OCI-M1 (cell line): ENCODE measurements around the gene ATAD3A.
"Not testable (repeated sequence)": the region's sequence is repeated elsewhere in the genome, so short reads cannot be mapped to it uniquely, and the experiment has no call there.

ENCODE experiments used
- DNase-seq: peaks from one replicate; lab custom pipeline; 2025; lab: John Stamatoyannopoulos, UW

The ATAD3A gene

DNA sequence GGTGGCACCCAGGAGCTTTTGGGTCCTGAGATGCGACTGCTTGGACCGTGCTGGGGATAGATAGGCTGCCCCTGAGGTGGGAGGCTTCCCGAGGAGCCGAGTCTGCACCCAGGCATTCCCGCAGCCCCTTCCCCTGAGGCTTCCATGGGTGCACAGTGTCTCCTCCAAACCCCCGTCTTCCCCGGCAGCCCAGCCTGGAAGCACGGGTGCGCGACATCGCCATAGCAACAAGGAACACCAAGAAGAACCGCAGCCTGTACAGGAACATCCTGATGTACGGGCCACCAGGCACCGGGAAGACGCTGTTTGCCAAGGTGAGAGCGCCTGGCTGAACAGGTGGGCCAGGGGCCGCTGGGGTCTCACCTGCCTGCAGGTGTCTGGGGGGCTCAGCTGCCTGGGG is 11.7 kb downstream of the ATAD3A start:
- DNase-seq: not testable (repeated sequence)

- not testable (repeated sequence) for DNase-seq
These were observed 12.9 kb downstream of the ATAD3A start for GRCh38 chr1:1524750-1525383.

DNA sequence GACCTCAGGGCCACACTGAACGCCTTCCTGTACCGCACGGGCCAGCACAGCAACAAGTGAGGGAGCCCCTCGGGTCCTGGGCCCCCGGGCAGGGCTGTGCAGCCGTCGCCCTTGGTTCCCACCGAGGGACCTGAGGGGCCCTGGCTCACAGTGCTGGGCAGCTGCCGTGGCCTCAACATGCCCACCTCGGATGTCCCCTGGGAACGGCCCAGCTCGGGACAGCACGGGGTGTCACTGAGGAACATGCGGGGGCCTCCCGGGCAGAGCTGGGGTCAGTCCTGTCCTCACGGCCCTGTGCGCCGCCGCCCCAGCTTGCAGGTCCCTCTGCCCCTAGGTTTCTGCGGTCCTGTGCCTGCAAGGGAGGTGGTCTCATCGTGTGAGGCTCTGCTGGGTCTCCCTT is 14.5 kb downstream of the ATAD3A start:
- not testable (repeated sequence) for DNase-seq

DNA sequence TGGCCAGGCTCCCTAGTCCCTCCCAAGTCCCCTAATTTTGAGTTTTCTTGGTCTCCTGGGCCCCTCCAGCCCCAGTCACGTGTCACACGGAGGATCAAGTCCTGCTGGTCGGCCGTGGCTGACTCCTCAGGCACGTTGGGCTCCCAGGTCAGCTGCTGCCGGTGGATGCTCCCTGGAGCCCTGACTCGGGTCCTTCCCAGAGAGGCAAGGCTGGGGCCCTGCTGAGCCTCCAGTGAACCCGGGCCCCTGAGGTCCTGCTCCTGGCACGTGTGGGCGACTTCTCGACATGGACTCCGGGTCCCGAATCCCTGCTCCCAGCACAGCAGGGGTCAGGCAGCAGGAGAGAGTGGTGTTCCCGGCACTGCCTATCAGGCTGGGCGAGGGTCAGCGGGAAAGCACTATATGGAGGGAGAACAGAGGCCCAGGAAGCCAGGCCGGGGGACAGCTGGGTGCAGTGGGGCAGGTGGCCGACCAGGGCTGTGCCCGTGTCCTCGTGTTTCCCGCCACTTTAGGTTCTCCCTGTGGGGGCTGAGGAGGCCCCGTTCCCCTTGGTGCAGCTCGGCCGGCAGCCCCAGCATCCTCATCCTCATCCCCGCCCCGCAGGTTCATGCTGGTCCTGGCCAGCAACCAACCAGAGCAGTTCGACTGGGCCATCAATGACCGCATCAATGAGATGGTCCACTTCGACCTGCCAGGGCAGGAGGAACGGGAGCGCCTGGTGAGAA is 15.3 kb downstream of the ATAD3A start:
- no peak for DNase-seq

GRCh38 chr1:1528301-1529267 is 16.6 kb downstream of the ATAD3A start:
- DNase-seq: no peak

DNA sequence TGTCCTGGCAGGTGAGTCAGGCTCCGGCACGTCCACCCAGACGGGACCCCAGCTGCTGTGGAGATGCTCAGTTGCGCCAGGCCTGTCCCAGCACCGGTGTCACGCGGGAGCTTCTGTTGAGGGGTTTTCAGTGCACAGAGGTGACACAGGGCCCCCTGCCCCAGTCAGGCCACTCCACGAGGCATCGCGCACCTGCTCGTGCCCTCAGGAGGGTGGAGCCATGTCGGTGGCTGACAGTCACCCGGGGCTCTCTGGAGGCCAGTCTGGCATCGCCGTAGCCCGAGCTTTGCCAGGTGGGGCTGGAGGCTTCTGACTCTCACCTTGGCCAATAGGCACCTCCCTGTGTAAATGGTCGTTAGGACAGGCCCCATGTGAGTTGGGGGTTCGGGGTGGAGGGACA is 17.4 kb downstream of the ATAD3A start:
- no peak for DNase-seq

DNA sequence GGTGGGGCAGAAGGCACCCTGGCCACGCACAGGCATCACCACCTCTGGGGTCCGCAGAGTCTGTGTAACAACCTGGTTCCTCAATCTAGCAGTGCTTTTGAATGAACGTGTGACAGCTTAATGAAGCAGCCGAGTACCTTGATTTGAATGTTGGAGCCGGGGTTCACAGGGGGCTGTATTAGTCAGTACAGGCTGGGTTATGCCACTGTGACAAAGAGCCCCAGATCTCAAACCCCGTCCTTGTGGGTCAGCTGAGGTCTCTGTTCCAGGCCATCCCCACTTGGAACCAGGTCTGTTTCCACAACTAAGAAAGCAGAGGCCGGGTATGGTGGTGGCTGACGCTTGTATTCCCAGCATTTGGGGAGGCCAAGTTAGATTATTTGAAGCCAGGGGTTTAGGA is 18.0 kb downstream of the ATAD3A start:
- no peak for DNase-seq

DNA sequence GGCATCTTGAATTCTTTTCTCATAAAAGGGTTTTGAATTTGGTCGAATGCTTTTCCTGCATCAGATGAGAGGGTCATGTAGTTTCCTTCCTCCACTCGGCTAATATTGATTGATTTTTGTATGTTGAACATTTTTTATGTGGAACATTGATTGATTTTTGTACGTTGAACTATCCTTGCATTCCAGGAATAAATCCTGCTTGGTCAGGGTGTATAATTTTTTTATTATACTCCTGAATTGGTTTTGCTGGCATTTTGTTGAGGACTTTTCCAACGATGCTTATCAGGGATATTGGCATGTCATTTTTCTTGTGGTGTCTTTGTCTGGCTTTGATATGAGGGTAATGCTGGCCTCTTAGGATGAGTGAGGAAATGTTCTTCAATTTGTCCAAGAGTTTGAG is 20.0 kb downstream of the ATAD3A start:
- no peak for DNase-seq

- not testable (repeated sequence) for DNase-seq
These were observed 21.4 kb downstream of the ATAD3A start for GRCh38 chr1:1533176-1533893.

DNA sequence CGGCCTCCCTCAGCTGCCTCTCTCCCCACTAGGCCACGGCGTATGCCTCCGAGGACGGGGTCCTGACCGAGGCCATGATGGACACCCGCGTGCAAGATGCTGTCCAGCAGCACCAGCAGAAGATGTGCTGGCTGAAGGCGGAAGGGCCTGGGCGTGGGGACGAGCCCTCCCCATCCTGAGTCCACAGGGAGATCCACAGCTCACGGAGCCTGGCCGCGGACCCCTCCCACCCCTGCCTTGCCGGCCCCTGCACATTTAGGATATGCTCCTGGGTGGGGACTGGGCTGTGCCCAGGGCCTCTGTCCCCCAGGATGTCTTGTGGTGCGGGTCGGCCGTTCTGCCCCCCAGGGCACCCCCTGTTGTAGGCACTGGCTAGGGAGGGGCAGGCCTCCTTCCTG is 21.9 kb downstream of the ATAD3A start:
- not testable (repeated sequence) for DNase-seq

- no peak for DNase-seq
These were observed 22.6 kb downstream of the ATAD3A start for GRCh38 chr1:1534401-1535154.

GRCh38 chr1:1535201-1536018 is 23.4 kb downstream of the ATAD3A start:
- DNase-seq: no peak

- DNase-seq: no peak
These were observed 24.3 kb downstream of the ATAD3A start for GRCh38 chr1:1536019-1536937.

DNA sequence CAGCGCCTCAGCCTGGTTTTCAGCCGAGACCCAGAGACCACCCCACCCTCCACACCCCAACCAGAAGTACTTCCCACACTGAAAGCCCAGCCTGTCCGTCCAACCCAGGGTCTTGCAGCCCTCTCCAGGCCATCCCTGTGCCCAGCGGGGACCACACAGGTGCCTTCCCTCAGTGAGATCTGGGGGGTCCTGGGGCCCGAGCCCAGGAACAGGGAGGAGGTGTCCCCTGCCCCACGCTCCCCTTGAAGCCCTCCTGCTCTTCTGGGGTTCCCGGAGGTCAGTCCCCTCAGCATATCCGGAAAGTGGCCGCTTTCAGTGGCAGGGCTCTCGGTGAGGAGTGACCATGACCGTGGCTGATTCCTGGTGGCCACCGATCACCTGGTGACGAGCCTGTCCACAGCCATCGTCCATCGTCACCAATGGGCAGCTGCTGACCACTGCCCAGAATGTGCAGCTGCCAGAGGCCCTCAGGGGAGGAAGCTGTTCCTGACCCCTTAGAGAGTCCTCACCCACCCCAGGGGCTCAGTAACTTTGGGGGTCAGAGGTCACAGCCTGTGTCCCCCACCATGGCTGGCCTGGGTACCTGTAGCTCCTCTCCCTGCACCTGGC is 25.1 kb downstream of the ATAD3A start:
- no peak for DNase-seq

DNA sequence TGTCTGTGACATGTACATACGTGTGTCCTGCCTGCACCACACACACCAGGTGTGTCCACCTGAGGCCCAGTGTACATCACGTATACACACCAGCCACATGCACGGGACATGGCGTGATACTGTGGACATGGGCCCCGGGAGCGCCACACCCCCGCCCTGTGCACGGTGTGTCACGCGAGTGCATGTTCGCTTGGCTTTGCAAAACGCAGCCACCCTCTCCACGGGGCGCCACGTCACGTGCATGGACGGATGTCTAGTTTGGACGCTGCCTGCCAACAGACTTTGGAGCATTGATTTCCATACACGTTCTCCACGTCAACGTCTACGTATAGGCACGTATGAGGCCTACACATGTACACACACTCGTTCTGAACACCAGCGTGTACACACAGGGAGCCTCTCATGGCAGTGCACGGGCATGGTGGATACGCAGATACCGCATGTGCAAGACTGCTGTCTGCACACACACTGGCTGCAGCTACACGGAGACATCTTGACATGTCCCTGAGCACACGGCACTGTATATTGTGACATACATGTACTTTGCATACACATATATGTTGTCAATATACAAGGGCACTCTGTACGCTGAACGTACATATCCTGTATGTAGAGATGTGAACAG is 25.8 kb downstream of the ATAD3A start:
- no peak for DNase-seq

DNA sequence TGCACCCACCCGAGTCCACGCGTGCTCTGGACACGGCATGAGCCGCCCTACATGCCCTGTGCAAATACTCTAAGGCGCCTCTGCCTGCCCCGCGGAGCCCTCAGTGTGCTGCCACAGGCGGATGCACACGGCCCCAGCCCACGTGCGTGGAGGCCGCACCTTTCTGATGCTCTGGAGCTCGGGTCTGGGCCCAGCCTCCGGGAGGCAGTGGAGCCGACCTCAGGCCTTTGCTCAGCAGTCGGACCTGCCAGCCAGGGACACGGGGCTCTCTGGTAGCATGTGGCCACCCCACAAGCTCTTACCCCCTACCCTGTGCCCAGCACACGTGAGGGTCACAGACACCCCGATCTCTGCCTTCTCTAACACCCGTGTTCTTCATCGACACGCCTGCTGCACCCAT is 26.4 kb downstream of the ATAD3A start:
- DNase-seq: no peak

GRCh38 chr1:1538989-1539309 is 27.0 kb downstream of the ATAD3A start:
- no peak for DNase-seq

DNA sequence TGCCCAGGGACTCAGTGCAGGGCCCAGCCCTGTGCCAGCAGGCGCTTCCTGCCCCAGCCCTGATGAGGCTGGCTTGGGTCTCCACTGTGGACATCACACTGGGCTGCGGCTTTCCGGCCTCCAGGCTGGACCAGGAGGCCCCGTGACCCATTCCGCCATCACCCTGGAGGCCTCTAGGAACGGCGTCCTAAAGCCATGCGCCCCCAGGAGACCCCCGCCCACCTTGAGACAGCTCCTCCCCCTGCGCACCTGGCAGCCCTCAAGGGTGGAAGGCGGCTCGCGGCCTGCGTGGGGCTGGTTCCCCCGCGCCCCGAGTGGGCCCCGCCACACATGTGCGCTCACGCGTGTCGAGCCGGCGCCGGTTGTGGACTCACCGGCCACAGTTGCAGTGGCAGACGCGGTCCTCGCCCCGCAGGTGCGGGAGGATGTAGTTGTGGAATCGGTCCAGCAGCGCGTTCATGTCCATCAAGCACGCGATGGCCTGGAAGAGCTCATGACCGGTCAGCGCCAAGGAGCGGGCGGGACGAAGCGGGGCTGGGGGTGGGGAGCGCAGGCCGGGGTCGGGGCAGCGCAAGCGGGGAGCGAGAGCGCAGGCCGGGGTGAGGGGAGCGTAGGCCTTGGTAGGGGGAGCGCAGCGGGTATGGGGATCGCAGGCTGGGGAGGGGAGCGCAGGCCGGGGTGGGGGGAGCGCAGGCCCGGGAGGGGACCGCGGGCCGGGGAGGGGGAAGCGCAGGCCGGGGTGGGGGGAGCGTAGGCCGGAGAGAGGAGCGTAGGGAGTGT is 27.5 kb downstream of the ATAD3A start:
- DNase-seq: no peak
